K562 (cell line): ENCODE data around the gene SMIM29. TPM values are rescaled to one million over a fixed set of nuclear protein-coding genes. Genes with fewer than 3 reads are reported as not detected.

ENCODE experiments used
- ARID1B ChIP-seq: fragments of 450-650 bp; IDR thresholded peaks from 2 replicates; pipeline ENCODE4 v1.6.1; 2016; ENCODE audit warnings: antibody characterized with exemption, mild to moderate bottlenecking, inconsistent platforms
- ARID3B ChIP-seq: fragments of 250-450 bp; sonication (Bioruptor Pico); IDR thresholded peaks from 2 replicates; pipeline ENCODE4 v1.4.0; 2020; ENCODE audit warnings: borderline replicate concordance
- BCOR ChIP-seq: fragments of 450-650 bp; IDR thresholded peaks from 2 replicates; pipeline ENCODE4 v1.6.1; 2016
- DLX4 ChIP-seq: fragments of 250-450 bp; sonication (Bioruptor Pico); IDR thresholded peaks from 2 replicates; pipeline ENCODE4 v1.6.1; 2021; ENCODE audit warnings: mild to moderate bottlenecking
- FOXK2 ChIP-seq, 2 experiments: fragments of 450-650 bp; IDR thresholded peaks in 1 of 2; conservative IDR thresholded peaks in 1 of 2; 2 replicates each; pipeline ENCODE4 v1.6.1; 2016; ENCODE audit warnings: low read depth in 2 of 2, mild to moderate bottlenecking in 1 of 2
- HNRNPUL1 ChIP-seq: fragments of 200-400 bp; formaldehyde crosslinking; IDR thresholded peaks from 2 replicates; pipeline ENCODE4 v1.6.1; 2017; ENCODE audit warnings: low read length
- JUND ChIP-seq, 2 experiments: IDR thresholded peaks; 2 replicates in 1 of 2; 3 replicates in 1 of 2; pipeline ENCODE4 v1.6.1; 2011; ENCODE audit warnings: borderline replicate concordance in 2 of 2, low read depth in 2 of 2, low read length in 2 of 2, improper control_type of control experiment in 1 of 2, missing biosample characterization in 1 of 2, missing genetic modification characterization in 1 of 2, missing genetic modification reagents in 1 of 2
- MAFG ChIP-seq: fragments of 450-650 bp; conservative IDR thresholded peaks from 2 replicates; pipeline ENCODE4 v1.6.1; 2016; ENCODE audit warnings: missing genetic modification characterization, missing compliant biosample characterization
- MED1 ChIP-seq: sonication (generic); formaldehyde crosslinking; IDR thresholded peaks from 2 replicates; pipeline ENCODE4 v1.8.1; 2023; ENCODE audit warnings: missing genetic modification reagents, borderline replicate concordance
- MXI1 ChIP-seq: IDR thresholded peaks from 2 replicates; pipeline ENCODE4 v1.6.1; 2011; ENCODE audit warnings: low read depth, mild to moderate bottlenecking, improper control_type of control experiment, low read length
- NFXL1 ChIP-seq: fragments of 450-650 bp; formaldehyde crosslinking; IDR thresholded peaks from 2 replicates; pipeline ENCODE4 v1.4.0; 2021; ENCODE audit warnings: mild to moderate bottlenecking
- RBM34 ChIP-seq: fragments of 200-400 bp; formaldehyde crosslinking; IDR thresholded peaks from 2 replicates; pipeline ENCODE4 v1.6.1; 2018; ENCODE audit warnings: low read length, borderline replicate concordance; ENCODE audit not compliant: insufficient read depth
- SETDB1 ChIP-seq: IDR thresholded peaks from one replicate; pipeline ENCODE4 v1.6.1; 2012; ENCODE audit warnings: low read length, control low read depth, inconsistent platforms
- SMARCA5 ChIP-seq: fragments of 450-650 bp; IDR thresholded peaks from 2 replicates; pipeline ENCODE4 v1.6.1; 2016
- SMARCE1 ChIP-seq: fragments of 450-650 bp; IDR thresholded peaks from 2 replicates; pipeline ENCODE4 v1.7.1; 2016; ENCODE audit warnings: mild to moderate bottlenecking
- TEAD4 ChIP-seq, 2 experiments: sonication (generic) in 1 of 2; formaldehyde crosslinking in 1 of 2; IDR thresholded peaks; 2 replicates each; pipeline versions ENCODE4 v1.6.1 to v1.8.0; 2012 to 2022; ENCODE audit warnings: borderline replicate concordance in 1 of 2, inconsistent platforms in 1 of 2, low read length in 1 of 2, mild to moderate bottlenecking in 1 of 2, missing genetic modification reagents in 1 of 2
- THRAP3 ChIP-seq: fragments of 450-650 bp; IDR thresholded peaks from 2 replicates; pipeline ENCODE4 v1.6.1; 2016; ENCODE audit warnings: mild to moderate bottlenecking, inconsistent platforms, borderline replicate concordance
- ZBTB17 ChIP-seq: fragments of 450-650 bp; formaldehyde crosslinking; IDR thresholded peaks from 2 replicates; pipeline ENCODE4 v1.4.0; 2020; ENCODE audit warnings: mild to moderate bottlenecking
- ZNF12 ChIP-seq: sonication (generic); formaldehyde crosslinking; IDR thresholded peaks from 2 replicates; pipeline ENCODE4 v1.4.0; 2020; ENCODE audit warnings: mild to moderate bottlenecking, missing genetic modification reagents
- ZNF121 ChIP-seq: sonication (generic); formaldehyde crosslinking; conservative IDR thresholded peaks from 2 replicates; pipeline ENCODE4 v1.8.0; 2022; ENCODE audit warnings: missing genetic modification reagents
- ZNF134 ChIP-seq: fragments of 250-450 bp; sonication (Bioruptor Pico); conservative IDR thresholded peaks from 2 replicates; pipeline ENCODE4 v1.4.0; 2020
- ZNF253 ChIP-seq: fragments of 250-450 bp; sonication (Bioruptor Pico); conservative IDR thresholded peaks from 2 replicates; pipeline ENCODE4 v1.6.1; 2021; ENCODE audit warnings: mild to moderate bottlenecking
- ZNF316 ChIP-seq: fragments of 450-650 bp; IDR thresholded peaks from 2 replicates; pipeline ENCODE4 v1.6.1; 2016
- polyA plus RNA-seq, 8 experiments: library from polyadenylated mRNA; depleted of rRNA in 4 of 8; stranded (reverse) in 5 of 8; unstranded in 3 of 8; fragments of >200 nt; fragmentation: Nextera tagmentation in 2 of 8; fragmentation: Illumina TruSeq in 1 of 8; extraction: Ambion mirVana in 2 of 8; extraction: Trizol in 1 of 8; gene quantifications; 2 replicates each; pipeline versions ENCODE4 v1.2.1 to v1.2.3, GENCODE V29; 2011 to 2014; ENCODE audit warnings: inconsistent platforms in 1 of 8, missing spikeins in 1 of 8
- total RNA-seq, 7 experiments: library from RNA; depleted of rRNA in 6 of 7; stranded (reverse); fragments of >200 nt in 6 of 7; fragmentation: Illumina TruSeq in 2 of 7; extraction: Trizol in 2 of 7; gene quantifications; 2 replicates each; pipeline versions ENCODE4 v1.2.1 to v1.2.3, GENCODE V29; 2011 to 2021; ENCODE audit warnings: low replicate concordance in 1 of 7
- TF ChIP-seq, protein P1 (sequence below): fragments of 450-650 bp; conservative IDR thresholded peaks from 2 replicates; pipeline ENCODE4 v1.6.1; 2016; ENCODE audit warnings: missing genetic modification characterization, low read depth, mild to moderate bottlenecking, control low read depth, missing compliant biosample characterization
- TF ChIP-seq, protein P2 (sequence below): sonication (generic); formaldehyde crosslinking; IDR thresholded peaks from 2 replicates; pipeline ENCODE4 v1.9.0; 2022; ENCODE audit warnings: mild to moderate bottlenecking, missing genetic modification reagents

The SMIM29 gene
- total and polyA plus RNA-seq, 9 of the 15 experiments (the other 6 are each of a cell fraction or from before 2014, with no cell fraction given) = 6.5 to 36.7 (median 20.9) TPM

- TF ChIP-seq TEAD4 (IDR thresholded peaks at IDR 0.05; ENCODE audit: low read length) = no peak
- no peak for TF ChIP-seq TEAD4 (CRISPR knock-in tag; IDR thresholded peaks at IDR 0.05; ENCODE audit: borderline replicate concordance)
- no peak for TF ChIP-seq HNRNPUL1
- TF ChIP-seq ZNF134 (CRISPR knock-in tag) = no peak
- no peak for TF ChIP-seq ARID3B (CRISPR knock-in tag)
- peak; percentile 35; the same call in 1 of the 2 replicates for TF ChIP-seq ARID1B
- TF ChIP-seq BCOR = peak; percentile 68
- peak; percentile 91 for TF ChIP-seq ZNF316
- TF ChIP-seq, protein P1, sequence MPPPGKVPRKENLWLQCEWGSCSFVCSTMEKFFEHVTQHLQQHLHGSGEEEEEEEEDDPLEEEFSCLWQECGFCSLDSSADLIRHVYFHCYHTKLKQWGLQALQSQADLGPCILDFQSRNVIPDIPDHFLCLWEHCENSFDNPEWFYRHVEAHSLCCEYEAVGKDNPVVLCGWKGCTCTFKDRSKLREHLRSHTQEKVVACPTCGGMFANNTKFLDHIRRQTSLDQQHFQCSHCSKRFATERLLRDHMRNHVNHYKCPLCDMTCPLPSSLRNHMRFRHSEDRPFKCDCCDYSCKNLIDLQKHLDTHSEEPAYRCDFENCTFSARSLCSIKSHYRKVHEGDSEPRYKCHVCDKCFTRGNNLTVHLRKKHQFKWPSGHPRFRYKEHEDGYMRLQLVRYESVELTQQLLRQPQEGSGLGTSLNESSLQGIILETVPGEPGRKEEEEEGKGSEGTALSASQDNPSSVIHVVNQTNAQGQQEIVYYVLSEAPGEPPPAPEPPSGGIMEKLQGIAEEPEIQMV (tag) = no peak
- peak; percentile 97 for TF ChIP-seq ZNF121
- TF ChIP-seq RBM34 = no peak
- no peak for TF ChIP-seq MXI1
- TF ChIP-seq, protein P2, sequence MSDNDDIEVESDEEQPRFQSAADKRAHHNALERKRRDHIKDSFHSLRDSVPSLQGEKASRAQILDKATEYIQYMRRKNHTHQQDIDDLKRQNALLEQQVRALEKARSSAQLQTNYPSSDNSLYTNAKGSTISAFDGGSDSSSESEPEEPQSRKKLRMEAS (CRISPR knock-in tag) = no peak
- peak; percentile 79 for TF ChIP-seq MAFG (tag)
- no peak for TF ChIP-seq ZNF12
- TF ChIP-seq FOXK2 (conservative IDR thresholded peaks at IDR 0.05 in 1 of 2, IDR thresholded peaks at IDR 0.05 in 1 of 2; ENCODE audit: low read depth in 2 of 2) = 0 out of 4 replicates have a peak, but pooled peaks of 1 of the 2 experiments have one; percentile 27
- TF ChIP-seq ZNF253 (CRISPR knock-in tag) = no peak
- peak; percentile 76 for TF ChIP-seq JUND (IDR thresholded peaks at IDR 0.05; ENCODE audit: borderline replicate concordance, low read depth, low read length)
- TF ChIP-seq JUND (tag; IDR thresholded peaks at IDR 0.05; ENCODE audit: borderline replicate concordance, low read depth, low read length) = peak; percentile 50; the same call in 1 of the 3 replicates
- no peak for TF ChIP-seq MED1 (CRISPR knock-in tag)
- no peak for TF ChIP-seq NFXL1 (CRISPR knock-in tag)
- no peak for TF ChIP-seq ZBTB17 (CRISPR knock-in tag)
- no peak for TF ChIP-seq SETDB1
- peak; percentile 47; the same call in 1 of the 2 replicates for TF ChIP-seq SMARCE1
- TF ChIP-seq THRAP3 = no peak
- TF ChIP-seq DLX4 (CRISPR knock-in tag) = no peak
- TF ChIP-seq SMARCA5 = peak; percentile 67; the same call in 1 of the 2 replicates
These were observed 35.0 kb downstream of the SMIM29 start (continued) for GRCh38 chr6:34213772-34214171.
